KMS-11 (cell line): ENCODE data around the gene ZNF444.

Experiments used
- H2AFZ ChIP-seq: fragments of 200-600 bp; sonication (generic); 2 replicates; pipeline ENCODE4 v1.6.1; 2016; ENCODE audit warnings: antibody characterized with exemption, mixed run types, low read depth
- H3K27ac ChIP-seq: fragments of 200-600 bp; sonication (generic); 2 replicates; pipeline ENCODE4 v1.6.1; 2016; ENCODE audit warnings: mild to moderate bottlenecking, mixed run types
- H3K27me3 ChIP-seq: fragments of 200-600 bp; sonication (generic); 2 replicates; pipeline ENCODE4 v1.6.1; 2017; ENCODE audit warnings: mild to moderate bottlenecking, low read depth, mixed run types, moderate library complexity; ENCODE audit not compliant: insufficient read depth
- H3K36me3 ChIP-seq: fragments of 200-600 bp; sonication (generic); 2 replicates; pipeline ENCODE4 v1.6.1; 2017; ENCODE audit warnings: mild to moderate bottlenecking, mixed run types; ENCODE audit not compliant: insufficient read depth
- H3K4me1 ChIP-seq: fragments of 200-600 bp; sonication (generic); 2 replicates; pipeline ENCODE4 v1.6.1; 2016; ENCODE audit warnings: mild to moderate bottlenecking, low read depth, mixed run types; ENCODE audit not compliant: poor library complexity, severe bottlenecking
- H3K4me2 ChIP-seq: fragments of 200-600 bp; sonication (generic); 2 replicates; pipeline ENCODE4 v1.7.0; 2016; ENCODE audit warnings: mild to moderate bottlenecking, mixed run types
- H3K4me3 ChIP-seq: fragments of 200-600 bp; sonication (generic); IDR thresholded peaks from 2 replicates; pipeline ENCODE4 v1.6.1; 2017; ENCODE audit warnings: low read depth, low read length, mixed read lengths; ENCODE audit not compliant: insufficient read depth
- H3K79me2 ChIP-seq: fragments of 200-600 bp; sonication (generic); 2 replicates; pipeline ENCODE4 v1.6.1; 2016; ENCODE audit warnings: low read depth, mixed run types; ENCODE audit not compliant: insufficient read depth
- H3K9ac ChIP-seq: fragments of 200-600 bp; sonication (generic); 2 replicates; pipeline ENCODE4 v1.6.1; 2016; ENCODE audit warnings: mild to moderate bottlenecking, mixed run types
- H4K20me1 ChIP-seq: fragments of 200-600 bp; sonication (generic); 2 replicates; pipeline ENCODE4 v1.6.1; 2016; ENCODE audit warnings: mild to moderate bottlenecking, mixed run types; ENCODE audit not compliant: insufficient read depth
- TF ChIP-seq, protein P1 (sequence below): fragments of 200-600 bp; sonication (generic); conservative IDR thresholded peaks from 2 replicates; pipeline ENCODE4 v1.6.1; 2017; ENCODE audit warnings: low read depth, mild to moderate bottlenecking, antibody characterized with exemption, low read length, moderate library complexity, mixed read lengths

The ZNF444 gene

DNA sequence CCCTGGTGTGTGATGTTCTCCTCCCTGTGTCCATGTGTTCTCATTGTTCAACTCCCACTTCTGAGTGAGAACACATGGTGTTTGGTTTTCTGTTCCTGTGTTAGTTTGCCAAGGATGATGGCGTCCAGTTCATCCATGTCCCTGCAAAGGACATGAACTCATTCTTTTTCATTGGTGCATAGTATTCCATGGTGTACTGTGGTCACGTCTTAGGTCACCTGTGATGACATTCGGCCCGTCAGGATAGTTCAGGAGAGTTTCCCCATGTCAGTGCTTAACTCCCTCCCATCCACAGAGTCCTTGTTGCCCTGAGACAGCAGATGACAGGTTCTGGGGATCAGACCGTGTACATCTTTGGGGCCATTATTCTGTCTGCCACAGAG lies 8.6 kb downstream of the ZNF444 start:
- no peaks in the 10 kb centered on the region for H3K4me1 ChIP-seq

DNA sequence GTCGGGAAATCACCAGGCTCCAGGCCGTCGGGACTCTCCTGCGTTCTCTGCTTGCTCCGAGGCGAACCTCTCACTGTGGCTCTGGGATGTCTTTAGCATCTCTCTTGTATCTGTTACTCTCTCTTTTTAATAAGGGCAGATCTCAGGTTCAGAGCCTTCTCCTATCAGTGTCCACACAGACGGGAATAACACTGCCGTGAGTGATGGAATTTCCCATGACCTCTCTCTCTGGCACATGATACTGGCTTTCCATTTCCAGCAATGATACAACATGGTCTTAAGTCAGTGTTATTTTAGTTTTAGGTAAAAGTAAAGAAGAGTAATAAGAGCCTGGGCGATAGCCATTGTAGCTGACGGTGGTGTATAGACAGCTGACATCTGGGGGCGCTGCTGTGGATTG lies 9.3 kb downstream of the ZNF444 start:
- no peaks in the 10 kb centered on the region for H3K27me3 ChIP-seq
- no peak overlapping the region for H3K9ac ChIP-seq
- H4K20me1 ChIP-seq = no peaks in the 10 kb centered on the region
- no peak overlapping the region for H2AFZ ChIP-seq
- no peak overlapping the region for H3K4me3 ChIP-seq
- no peaks in the 10 kb centered on the region for H3K79me2 ChIP-seq
- H3K4me2 ChIP-seq = no peak overlapping the region
- no peaks in the 10 kb centered on the region for H3K36me3 ChIP-seq
- H3K4me1 ChIP-seq = no peaks in the 10 kb centered on the region
- TF ChIP-seq, protein P1, sequence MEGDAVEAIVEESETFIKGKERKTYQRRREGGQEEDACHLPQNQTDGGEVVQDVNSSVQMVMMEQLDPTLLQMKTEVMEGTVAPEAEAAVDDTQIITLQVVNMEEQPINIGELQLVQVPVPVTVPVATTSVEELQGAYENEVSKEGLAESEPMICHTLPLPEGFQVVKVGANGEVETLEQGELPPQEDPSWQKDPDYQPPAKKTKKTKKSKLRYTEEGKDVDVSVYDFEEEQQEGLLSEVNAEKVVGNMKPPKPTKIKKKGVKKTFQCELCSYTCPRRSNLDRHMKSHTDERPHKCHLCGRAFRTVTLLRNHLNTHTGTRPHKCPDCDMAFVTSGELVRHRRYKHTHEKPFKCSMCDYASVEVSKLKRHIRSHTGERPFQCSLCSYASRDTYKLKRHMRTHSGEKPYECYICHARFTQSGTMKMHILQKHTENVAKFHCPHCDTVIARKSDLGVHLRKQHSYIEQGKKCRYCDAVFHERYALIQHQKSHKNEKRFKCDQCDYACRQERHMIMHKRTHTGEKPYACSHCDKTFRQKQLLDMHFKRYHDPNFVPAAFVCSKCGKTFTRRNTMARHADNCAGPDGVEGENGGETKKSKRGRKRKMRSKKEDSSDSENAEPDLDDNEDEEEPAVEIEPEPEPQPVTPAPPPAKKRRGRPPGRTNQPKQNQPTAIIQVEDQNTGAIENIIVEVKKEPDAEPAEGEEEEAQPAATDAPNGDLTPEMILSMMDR = no peak
- no peak overlapping the region for H3K27ac ChIP-seq

More for the DNA sequence above, 8.6 kb downstream of the ZNF444 start:
- H3K79me2 ChIP-seq = no peaks in the 10 kb centered on the region
- no peaks in the 10 kb centered on the region for H3K36me3 ChIP-seq
- no peak overlapping the region for H3K9ac ChIP-seq
- no peaks in the 10 kb centered on the region for H3K27me3 ChIP-seq
- no peak overlapping the region for H3K4me3 ChIP-seq
- no peak overlapping the region for H3K27ac ChIP-seq
- H4K20me1 ChIP-seq = no peaks in the 10 kb centered on the region
- H3K4me2 ChIP-seq = no peak overlapping the region
- H2AFZ ChIP-seq = no peak overlapping the region
- TF ChIP-seq, protein P1 = no peak

DNA sequence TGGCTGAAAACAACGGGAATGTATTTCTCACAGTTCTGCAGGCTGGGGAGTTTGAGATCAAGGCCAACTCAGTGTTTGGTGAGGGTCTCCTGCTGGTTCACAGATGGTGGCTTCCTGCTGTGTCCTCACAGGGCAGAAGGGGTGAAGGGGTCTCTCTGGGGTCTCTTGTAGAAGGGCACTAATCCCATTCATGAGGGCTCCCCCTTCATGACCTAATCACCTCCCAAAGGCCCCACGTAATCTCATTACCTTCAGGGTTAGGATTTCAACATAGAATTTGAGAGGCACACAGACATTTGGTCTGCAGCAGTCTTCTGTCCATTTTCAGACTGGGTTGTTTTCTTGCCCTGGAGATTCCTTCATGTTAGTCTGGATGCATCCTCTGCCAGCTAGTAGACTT lies 11.6 kb downstream of the ZNF444 start:
- Histone ChIP-seq H3K4me1 (no peaks in the 10 kb centered on the region), H3K4me2 (no peak overlapping the region), H2AFZ (no peak overlapping the region), H3K4me3 (no peak overlapping the region), H3K79me2 (no peaks in the 10 kb centered on the region), H3K27me3 (no peaks in the 10 kb centered on the region), H3K27ac (no peak overlapping the region), H3K36me3 (no peaks in the 10 kb centered on the region), H3K9ac (no peak overlapping the region), H4K20me1 (no peaks in the 10 kb centered on the region)
- TF ChIP-seq, protein P1 = no peak

DNA sequence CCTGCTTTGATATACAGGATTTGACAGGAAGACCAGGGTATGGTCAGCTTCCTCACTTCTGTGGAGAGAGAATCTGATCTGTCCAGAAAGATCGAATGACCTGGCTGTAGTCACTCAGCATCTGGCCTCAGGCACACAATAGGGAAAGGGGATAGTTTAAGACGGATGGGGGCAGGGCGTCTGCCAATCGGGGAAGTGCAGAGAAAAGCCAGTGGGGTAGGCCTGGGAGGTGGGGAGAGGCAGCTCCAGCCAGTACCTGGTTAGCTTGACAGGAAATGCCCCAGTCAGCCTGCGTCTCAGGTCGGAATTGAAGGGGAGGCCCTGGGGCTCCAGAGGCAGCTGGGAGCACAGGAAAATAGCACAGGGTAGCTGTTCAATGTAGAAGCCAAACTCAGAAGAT lies 12.4 kb downstream of the ZNF444 start:
- Histone ChIP-seq H3K4me1 (no peaks in the 10 kb centered on the region), H3K9ac (no peak overlapping the region), H3K4me3 (no peak overlapping the region), H3K36me3 (no peaks in the 10 kb centered on the region), H3K79me2 (no peaks in the 10 kb centered on the region), H3K27me3 (no peaks in the 10 kb centered on the region), H2AFZ (no peak overlapping the region), H3K4me2 (no peak overlapping the region), H4K20me1 (no peaks in the 10 kb centered on the region), H3K27ac (no peak overlapping the region)
- TF ChIP-seq, protein P1 = no peak
